Measurements from ENCODE around the gene COG2. TPM values are rescaled to one million over a fixed set of nuclear protein-coding genes. Genes with fewer than 3 reads are reported as not detected.

Gene COG2
- total and polyA plus RNA-seq, 2 of the 13 experiments (the other 11 are each of a cell fraction or from before 2014, with no cell fraction given) = 16.8 to 36.3 TPM

DNA sequence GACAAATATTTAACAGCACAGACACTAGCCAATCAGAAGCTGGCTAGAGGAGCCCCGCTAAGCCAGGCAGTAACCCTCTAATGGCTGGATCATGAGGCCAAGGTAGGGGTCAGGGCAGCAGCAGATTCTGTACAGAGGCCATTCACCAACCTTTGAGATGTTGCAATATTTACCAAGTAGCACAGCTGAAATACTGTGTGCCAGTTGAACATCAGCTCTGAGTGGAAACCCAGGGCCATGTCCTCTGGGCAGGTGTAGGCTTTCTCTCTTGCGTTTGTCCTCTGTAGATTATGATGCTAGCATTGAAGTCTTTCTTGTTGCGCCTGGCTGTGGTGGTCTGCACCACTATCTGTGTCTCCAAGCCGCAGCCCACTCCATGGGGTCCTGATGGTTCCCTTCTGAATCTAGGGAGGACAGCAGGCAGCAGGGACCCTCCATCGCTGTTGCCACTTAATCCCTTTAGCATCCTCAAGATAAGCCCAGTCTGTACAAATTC, 2.5 kb upstream of the COG2 start (continued):
- no peak for TF ChIP-seq SCMH1 (CRISPR knock-in tag; IDR thresholded peaks at IDR 0.05; ENCODE audit: borderline replicate concordance)
- no peak for TF ChIP-seq ZNF282 (IDR thresholded peaks at IDR 0.05; ENCODE audit: partially characterized antibody)
- TF ChIP-seq CENPBD1 (CRISPR knock-in tag; IDR thresholded peaks at IDR 0.05; ENCODE audit: borderline replicate concordance, low read depth) = no peak
- TF ChIP-seq LCORL (IDR thresholded peaks at IDR 0.05) = no peak
- TF ChIP-seq LCORL (CRISPR knock-in tag; IDR thresholded peaks at IDR 0.05) = peak; percentile 84
- no peak for TF ChIP-seq ZNF337 (CRISPR knock-in tag; IDR thresholded peaks at IDR 0.05; ENCODE audit: borderline replicate concordance, low read depth)
- peak; percentile 89 for TF ChIP-seq ZGPAT (CRISPR knock-in tag; IDR thresholded peaks at IDR 0.05)
- no peak for TF ChIP-seq PAWR (CRISPR knock-in tag; IDR thresholded peaks at IDR 0.05; ENCODE audit: borderline replicate concordance)
- no peak for TF ChIP-seq NR3C1 (CRISPR knock-in tag; IDR thresholded peaks at IDR 0.05)
- peak; percentile 83 for TF ChIP-seq HOXA3 (CRISPR knock-in tag; IDR thresholded peaks at IDR 0.05)
- TF ChIP-seq, protein P1, sequence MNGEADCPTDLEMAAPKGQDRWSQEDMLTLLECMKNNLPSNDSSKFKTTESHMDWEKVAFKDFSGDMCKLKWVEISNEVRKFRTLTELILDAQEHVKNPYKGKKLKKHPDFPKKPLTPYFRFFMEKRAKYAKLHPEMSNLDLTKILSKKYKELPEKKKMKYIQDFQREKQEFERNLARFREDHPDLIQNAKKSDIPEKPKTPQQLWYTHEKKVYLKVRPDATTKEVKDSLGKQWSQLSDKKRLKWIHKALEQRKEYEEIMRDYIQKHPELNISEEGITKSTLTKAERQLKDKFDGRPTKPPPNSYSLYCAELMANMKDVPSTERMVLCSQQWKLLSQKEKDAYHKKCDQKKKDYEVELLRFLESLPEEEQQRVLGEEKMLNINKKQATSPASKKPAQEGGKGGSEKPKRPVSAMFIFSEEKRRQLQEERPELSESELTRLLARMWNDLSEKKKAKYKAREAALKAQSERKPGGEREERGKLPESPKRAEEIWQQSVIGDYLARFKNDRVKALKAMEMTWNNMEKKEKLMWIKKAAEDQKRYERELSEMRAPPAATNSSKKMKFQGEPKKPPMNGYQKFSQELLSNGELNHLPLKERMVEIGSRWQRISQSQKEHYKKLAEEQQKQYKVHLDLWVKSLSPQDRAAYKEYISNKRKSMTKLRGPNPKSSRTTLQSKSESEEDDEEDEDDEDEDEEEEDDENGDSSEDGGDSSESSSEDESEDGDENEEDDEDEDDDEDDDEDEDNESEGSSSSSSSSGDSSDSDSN (CRISPR knock-in tag; IDR thresholded peaks at IDR 0.05) = peak; percentile 37; the same call in 1 of the 2 replicates
- TF ChIP-seq FOXM1 (CRISPR knock-in tag; IDR thresholded peaks at IDR 0.05) = no peak
- no peak for TF ChIP-seq GATA4 (IDR thresholded peaks at IDR 0.05; ENCODE audit: borderline replicate concordance, low read depth)
- no peak for TF ChIP-seq KDM1A (CRISPR knock-in tag; IDR thresholded peaks at IDR 0.05)
- TF ChIP-seq MIER3 (CRISPR knock-in tag; IDR thresholded peaks at IDR 0.05; ENCODE audit: borderline replicate concordance) = peak; percentile 65; the same call in 1 of the 2 replicates
- no peak for TF ChIP-seq ZNF407 (CRISPR knock-in tag; IDR thresholded peaks at IDR 0.05; ENCODE audit: not compliant biosample characterization)
- TF ChIP-seq RFX1 (IDR thresholded peaks at IDR 0.05) = no peak
- TF ChIP-seq, protein P2, sequence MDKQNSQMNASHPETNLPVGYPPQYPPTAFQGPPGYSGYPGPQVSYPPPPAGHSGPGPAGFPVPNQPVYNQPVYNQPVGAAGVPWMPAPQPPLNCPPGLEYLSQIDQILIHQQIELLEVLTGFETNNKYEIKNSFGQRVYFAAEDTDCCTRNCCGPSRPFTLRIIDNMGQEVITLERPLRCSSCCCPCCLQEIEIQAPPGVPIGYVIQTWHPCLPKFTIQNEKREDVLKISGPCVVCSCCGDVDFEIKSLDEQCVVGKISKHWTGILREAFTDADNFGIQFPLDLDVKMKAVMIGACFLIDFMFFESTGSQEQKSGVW (CRISPR knock-in tag; IDR thresholded peaks at IDR 0.05; ENCODE audit: borderline replicate concordance) = no peak
